ENCODE data around the gene DIP2C.

- TF ChIP-seq CTCF (conservative IDR thresholded peaks at IDR 0.05; ENCODE audit: low read length) (no peak), EZH2phosphoT487 (IDR thresholded peaks at IDR 0.05; ENCODE audit: borderline replicate concordance) (no peak)
These were observed 153.5 kb downstream of the DIP2C start for GRCh38 chr10:535952-536351.

Measured in Loucy (cell line).